Mucosa of stomach (tissue), 1 donor: ENCODE data around the gene RFWD3.

Experiments
- H3K27me3 ChIP-seq: one replicate; pipeline ENCODE4 v1.7.0; 2013; ENCODE audit warnings: mild to moderate bottlenecking, low read length; ENCODE audit not compliant: control insufficient read depth, insufficient read depth
- H3K36me3 ChIP-seq: one replicate; pipeline ENCODE4 v1.7.0; 2013; ENCODE audit warnings: low read length; ENCODE audit not compliant: control insufficient read depth, insufficient read depth
- H3K4me1 ChIP-seq: one replicate; pipeline ENCODE4 v1.7.0; 2013; ENCODE audit warnings: mild to moderate bottlenecking, low read length; ENCODE audit not compliant: control insufficient read depth, insufficient read depth
- H3K4me3 ChIP-seq: one replicate; pipeline ENCODE4 v1.7.0; 2013; ENCODE audit warnings: low read length
- H3K9ac ChIP-seq: one replicate; pipeline ENCODE4 v1.7.0; 2013; ENCODE audit warnings: mild to moderate bottlenecking, low read length, moderate library complexity
- H3K9me3 ChIP-seq: one replicate; pipeline ENCODE4 v1.7.0; 2013; ENCODE audit warnings: mild to moderate bottlenecking, low read length, moderate library complexity; ENCODE audit not compliant: control insufficient read depth
- donor health status: Pancreatic carcinoma.

RFWD3 gene

DNA sequence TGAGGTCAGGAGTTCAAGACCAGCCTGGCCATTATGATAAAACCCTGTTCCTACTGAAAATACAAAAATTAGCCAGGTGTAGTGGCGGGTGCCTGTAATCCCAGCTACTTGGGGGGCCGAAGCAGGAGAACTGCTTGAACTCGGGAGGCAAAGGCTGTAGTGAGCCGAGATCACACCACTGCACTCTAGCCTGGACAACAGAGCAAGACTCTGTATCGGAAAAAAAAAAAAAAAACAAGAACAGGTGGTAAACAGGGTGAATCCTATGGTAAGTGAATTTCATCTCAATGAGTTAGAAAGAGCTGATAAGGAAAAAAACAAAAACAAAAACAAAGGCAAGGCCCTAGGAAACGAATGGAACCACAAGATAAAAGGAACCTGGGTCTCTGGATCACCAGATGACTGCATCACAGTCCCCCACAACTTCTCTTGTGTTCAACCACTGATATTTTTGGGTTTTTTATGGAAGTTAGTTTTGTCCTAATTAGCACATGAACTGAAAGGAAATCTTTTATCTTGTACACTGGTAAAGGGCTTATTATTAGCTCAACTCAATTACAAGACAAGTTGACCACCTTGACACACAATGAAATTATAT is 80.7 kb downstream of the RFWD3 start:
- H3K4me3 ChIP-seq, result no peak overlapping the region
- peaks cover 3% of the 10 kb centered on the region for H3K4me1 ChIP-seq
- no peaks in the 10 kb centered on the region for H3K9me3 ChIP-seq
- no peaks in the 10 kb centered on the region for H3K36me3 ChIP-seq
- no peak overlapping the region for H3K9ac ChIP-seq
- H3K27me3 ChIP-seq, result no peaks in the 10 kb centered on the region

- H3K4me3 ChIP-seq, result no peak overlapping the region
- H3K36me3 ChIP-seq, result no peaks in the 10 kb centered on the region
- H3K27me3 ChIP-seq, result no peaks in the 10 kb centered on the region
- H3K9me3 ChIP-seq, result no peaks in the 10 kb centered on the region
- H3K9ac ChIP-seq, result no peak overlapping the region
- peaks cover 3% of the 10 kb centered on the region for H3K4me1 ChIP-seq
Measured at GRCh38 chr16:74583926-74584666, 82.6 kb downstream of the RFWD3 start.

DNA sequence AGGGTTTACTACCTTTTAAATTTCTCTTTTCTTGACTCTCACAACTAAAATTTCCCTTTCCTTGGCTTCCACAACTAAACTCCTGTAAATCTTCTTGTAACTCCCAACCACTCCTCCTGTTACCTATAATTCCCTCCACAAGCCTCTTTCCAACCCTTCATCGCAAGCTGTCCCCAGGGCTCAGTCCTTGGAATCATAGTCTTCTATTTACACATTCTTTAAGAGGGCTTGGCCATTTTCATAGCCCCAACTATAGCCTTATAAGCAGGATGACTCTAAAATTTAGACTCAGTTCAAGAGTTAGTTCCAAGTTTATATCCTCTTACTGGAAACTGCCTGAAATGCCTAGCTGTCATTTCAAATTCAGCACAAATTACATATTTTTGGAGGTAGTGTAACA is 83.7 kb downstream of the RFWD3 start:
- peaks cover 3% of the 10 kb centered on the region for H3K4me1 ChIP-seq
- no peak overlapping the region for H3K9ac ChIP-seq

GRCh38 chr16:74580833-74581232 is 85.8 kb downstream of the RFWD3 start:
- Histone ChIP-seq H3K4me3 (no peak overlapping the region), H3K27me3 (no peaks in the 10 kb centered on the region), H3K9ac (no peak overlapping the region), H3K4me1 (peaks cover 3% of the 10 kb centered on the region), H3K36me3 (no peaks in the 10 kb centered on the region), H3K9me3 (no peaks in the 10 kb centered on the region)

More for the DNA sequence above, 83.7 kb downstream of the RFWD3 start:
- Histone ChIP-seq H3K36me3 (no peaks in the 10 kb centered on the region), H3K9me3 (no peaks in the 10 kb centered on the region), H3K4me3 (no peak overlapping the region), H3K27me3 (no peaks in the 10 kb centered on the region)

- Histone ChIP-seq H3K27me3 (no peaks in the 10 kb centered on the region), H3K4me3 (no peak overlapping the region), H3K4me1 (peaks cover under 1% of the 10 kb centered on the region), H3K9ac (no peak overlapping the region), H3K9me3 (no peaks in the 10 kb centered on the region), H3K36me3 (no peaks in the 10 kb centered on the region)
Measured at GRCh38 chr16:74578838-74579237, 87.8 kb downstream of the RFWD3 start.

DNA sequence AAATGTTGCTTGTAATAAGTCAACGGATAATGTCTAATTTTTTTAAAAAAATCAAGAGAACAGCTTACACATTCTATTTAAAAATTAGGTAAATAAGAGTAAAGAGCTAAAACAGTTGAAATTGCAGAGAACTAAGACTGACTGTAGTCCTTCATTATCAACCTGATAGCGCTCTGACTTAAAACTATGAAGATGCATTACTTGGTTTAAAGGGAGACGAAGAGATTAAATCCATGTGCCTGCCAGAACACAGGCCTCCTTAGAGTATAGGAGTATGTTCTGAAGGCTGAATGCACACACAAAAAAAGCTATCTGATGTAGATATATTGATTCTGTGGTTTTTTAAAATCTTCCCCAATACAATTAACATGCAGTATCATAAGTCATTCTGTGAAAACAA is 88.2 kb downstream of the RFWD3 start:
- no peak overlapping the region for H3K4me3 ChIP-seq
- no peaks in the 10 kb centered on the region for H3K4me1 ChIP-seq
- H3K27me3 ChIP-seq, result no peaks in the 10 kb centered on the region
- H3K36me3 ChIP-seq, result no peaks in the 10 kb centered on the region
- H3K9me3 ChIP-seq, result no peaks in the 10 kb centered on the region
- no peak overlapping the region for H3K9ac ChIP-seq

- H3K4me1 ChIP-seq, result no peaks in the 10 kb centered on the region
- no peaks in the 10 kb centered on the region for H3K27me3 ChIP-seq
- H3K9ac ChIP-seq, result no peak overlapping the region
- no peak overlapping the region for H3K4me3 ChIP-seq
- no peaks in the 10 kb centered on the region for H3K9me3 ChIP-seq
- no peaks in the 10 kb centered on the region for H3K36me3 ChIP-seq
Measured at GRCh38 chr16:74577882-74578366, 88.8 kb downstream of the RFWD3 start.

DNA sequence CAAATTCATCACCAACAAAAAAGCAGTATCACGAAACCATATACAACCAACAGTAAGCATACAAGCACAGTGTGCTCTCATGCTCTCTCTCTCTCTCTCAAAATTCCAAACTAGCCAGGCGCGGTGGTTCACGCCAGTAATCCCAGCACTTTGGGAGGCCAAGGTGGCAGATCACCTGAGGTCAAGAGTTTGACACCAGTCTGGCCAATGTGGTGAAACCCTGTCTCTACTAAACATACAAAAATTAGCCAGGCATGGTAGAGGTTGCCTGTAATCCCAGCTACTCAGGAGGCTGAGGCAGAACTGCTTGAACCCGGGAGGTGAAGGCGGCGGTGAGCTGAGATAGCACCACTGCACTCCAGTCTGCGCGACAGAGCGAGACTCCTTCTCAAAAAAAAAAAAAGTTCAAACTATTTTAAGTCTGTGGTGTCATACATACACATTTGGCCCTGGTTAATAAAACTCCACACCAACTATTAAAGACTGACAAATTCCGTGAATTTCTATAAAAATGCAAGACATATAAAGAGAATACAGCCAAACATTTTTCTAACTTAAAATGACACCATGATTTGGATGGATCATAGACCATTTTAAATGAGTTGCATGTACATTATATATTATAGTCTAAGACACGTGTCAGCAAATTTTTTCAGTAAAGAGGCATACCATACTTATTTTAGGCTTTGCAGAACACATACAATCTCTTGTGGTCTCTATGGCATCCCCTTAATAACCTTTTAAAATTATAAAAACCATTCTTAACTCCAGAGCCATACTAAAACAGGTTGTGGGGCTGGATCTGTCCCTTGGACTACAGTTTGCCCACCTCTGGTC is 90.7 kb downstream of the RFWD3 start:
- no peak overlapping the region for H3K9ac ChIP-seq
- no peak overlapping the region for H3K4me3 ChIP-seq
- no peaks in the 10 kb centered on the region for H3K9me3 ChIP-seq
- H3K36me3 ChIP-seq, result no peaks in the 10 kb centered on the region
- peaks cover 2% of the 10 kb centered on the region for H3K4me1 ChIP-seq
- H3K27me3 ChIP-seq, result no peaks in the 10 kb centered on the region

- H3K4me1 ChIP-seq, result peaks cover 3% of the 10 kb centered on the region
- no peaks in the 10 kb centered on the region for H3K27me3 ChIP-seq
- H3K36me3 ChIP-seq, result no peaks in the 10 kb centered on the region
- no peak overlapping the region for H3K9ac ChIP-seq
- H3K4me3 ChIP-seq, result no peak overlapping the region
- H3K9me3 ChIP-seq, result no peaks in the 10 kb centered on the region
Measured at GRCh38 chr16:74575175-74575806, 91.4 kb downstream of the RFWD3 start.

DNA sequence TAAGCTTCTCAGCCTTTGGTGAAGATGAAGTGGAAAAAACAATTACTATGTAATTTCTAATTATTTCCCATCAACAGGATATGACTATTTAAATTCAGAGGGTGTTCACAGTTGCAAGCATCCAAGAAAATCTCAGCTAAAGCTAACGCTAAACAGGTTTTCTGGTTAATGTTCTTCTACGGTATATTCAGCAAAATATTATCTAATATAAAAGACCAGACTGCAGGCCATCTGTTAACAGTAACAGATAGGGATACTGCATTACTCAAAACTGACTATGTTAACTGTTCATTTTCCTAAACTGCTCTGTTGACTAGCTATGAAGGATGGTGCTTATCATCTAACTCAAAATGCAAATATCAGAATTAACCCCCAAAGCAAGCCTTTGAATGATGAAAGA is 92.5 kb downstream of the RFWD3 start:
- H3K9me3 ChIP-seq, result no peaks in the 10 kb centered on the region
- H3K4me1 ChIP-seq, result peaks cover 8% of the 10 kb centered on the region
- H3K9ac ChIP-seq, result no peak overlapping the region
- no peaks in the 10 kb centered on the region for H3K27me3 ChIP-seq
- H3K36me3 ChIP-seq, result no peaks in the 10 kb centered on the region
- no peak overlapping the region for H3K4me3 ChIP-seq

- Histone ChIP-seq H3K9ac (no peak overlapping the region), H3K4me1 (peaks cover 13% of the 10 kb centered on the region), H3K27me3 (no peaks in the 10 kb centered on the region), H3K36me3 (no peaks in the 10 kb centered on the region), H3K9me3 (no peaks in the 10 kb centered on the region), H3K4me3 (no peak overlapping the region)
Measured at GRCh38 chr16:74573622-74574021, 93.1 kb downstream of the RFWD3 start.
